Measurements from ENCODE around the gene PROP1.
A peak's percentile ranks its signal among the peaks of the same experiment; 100 is the strongest.
"Not testable (repeated sequence)": the region's sequence is repeated elsewhere in the genome, so short reads cannot be mapped to it uniquely, and the experiment has no call there.

PROP1 gene

DNA sequence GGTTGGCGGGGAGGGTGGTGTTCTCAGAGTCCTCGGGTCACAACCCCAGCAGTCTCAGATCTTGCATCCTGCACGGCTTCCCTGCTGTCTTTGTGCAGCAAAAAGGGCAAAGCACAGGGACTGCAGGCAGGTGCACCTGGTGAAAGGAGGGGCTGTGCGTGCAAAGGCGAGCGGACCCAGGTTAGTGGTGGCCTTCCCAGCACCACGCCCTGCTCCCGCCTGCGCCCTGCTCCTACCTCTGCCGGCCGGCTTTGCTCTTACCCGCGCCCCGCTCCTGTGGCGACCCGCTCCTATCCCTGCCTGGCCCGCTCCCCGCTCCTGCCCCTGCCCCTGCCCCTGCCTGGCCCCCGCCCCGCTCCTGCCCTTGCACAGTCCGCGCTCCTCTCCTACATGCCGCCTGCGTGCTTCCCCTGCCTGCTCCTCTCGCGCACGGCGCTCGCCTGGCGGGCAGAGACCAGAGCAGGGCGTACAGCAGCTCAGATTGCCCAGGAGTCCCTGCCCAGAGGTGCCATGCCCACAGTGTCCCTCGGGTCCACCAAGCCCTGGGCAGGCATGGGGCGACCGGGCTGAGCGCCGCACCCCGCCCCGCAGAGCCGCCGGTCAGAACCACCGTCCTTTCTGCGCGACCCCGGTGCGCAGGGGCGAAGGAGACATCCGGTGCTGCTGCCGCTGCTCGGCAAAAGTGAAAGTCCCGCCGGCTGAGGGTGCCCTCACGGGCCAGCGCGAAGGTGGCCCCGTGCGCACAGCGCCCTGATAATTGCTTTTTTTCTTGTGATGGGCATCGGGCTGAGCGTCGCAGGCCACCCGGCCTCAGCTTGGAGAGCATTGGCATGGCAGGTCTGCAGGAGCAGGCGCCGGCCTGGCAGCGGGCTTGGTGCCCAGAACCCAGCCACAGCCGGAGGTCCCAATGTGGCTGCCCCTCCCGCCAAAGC is 52.0 kb downstream of the PROP1 start:
- DNase-seq: peak; percentile 39

DNA sequence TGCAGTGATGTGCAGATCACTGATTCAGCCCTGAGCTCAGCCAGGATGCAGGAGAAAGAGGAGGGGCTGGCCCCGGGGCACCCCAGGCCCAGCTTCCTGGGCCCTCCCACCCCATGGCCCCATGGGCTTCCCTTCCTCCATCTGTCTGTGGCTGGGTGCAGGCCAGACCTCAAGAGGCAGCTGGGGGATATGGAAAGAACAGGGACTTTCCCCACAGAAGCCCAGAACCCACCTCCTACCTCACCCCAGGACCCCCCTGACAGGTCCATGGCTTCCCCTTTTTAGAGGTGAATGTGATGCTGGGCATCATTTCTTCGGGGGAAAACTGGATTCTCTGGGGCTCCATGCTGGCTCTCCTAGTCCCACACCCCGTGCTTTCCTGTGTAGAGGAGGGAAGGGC is 53.1 kb downstream of the PROP1 start:
- DNase-seq: not testable (repeated sequence)
